ENCODE measurements around the gene ARHGEF12.

DNA sequence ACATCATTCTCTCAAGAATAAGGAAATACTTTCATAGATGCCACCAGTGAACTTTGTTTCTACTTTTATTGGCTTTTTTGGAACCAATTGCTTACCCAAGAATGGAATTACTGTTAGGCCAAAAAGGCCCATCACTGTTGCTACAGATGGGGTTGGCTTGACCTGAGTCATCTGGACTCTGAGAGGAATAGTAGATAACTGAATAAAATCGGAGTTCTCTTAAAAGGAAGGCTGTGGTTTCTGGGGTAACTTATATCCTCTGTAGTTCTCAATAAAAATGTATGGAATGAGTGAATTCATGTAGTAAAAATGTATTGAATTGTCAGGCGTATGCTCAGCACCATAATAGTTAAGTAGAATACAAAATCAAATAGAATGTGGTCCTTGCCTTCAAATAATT lies 56.6 kb downstream of the ARHGEF12 start:
- TF ChIP-seq EZH2 (IDR thresholded peaks at IDR 0.05), result no peak
- no peak for TF ChIP-seq POLR2AphosphoS5 (IDR thresholded peaks at IDR 0.05; ENCODE audit: borderline replicate concordance, low read depth, low read length)

Measured in SK-N-MC (cell line).